Fibroblast of skin of left biceps (primary cell): ENCODE measurements around the gene SHISA8.
"Not testable (repeated sequence)": the region's sequence is repeated elsewhere in the genome, so short reads cannot be mapped to it uniquely, and the experiment has no call there.

ENCODE experiments used
- DNase-seq, 2 experiments: peaks; one replicate each; pipeline ENCODE4 v3.0.0-alpha.2; 2013; ENCODE audit warnings: low read depth in 2 of 2

Gene SHISA8

DNA sequence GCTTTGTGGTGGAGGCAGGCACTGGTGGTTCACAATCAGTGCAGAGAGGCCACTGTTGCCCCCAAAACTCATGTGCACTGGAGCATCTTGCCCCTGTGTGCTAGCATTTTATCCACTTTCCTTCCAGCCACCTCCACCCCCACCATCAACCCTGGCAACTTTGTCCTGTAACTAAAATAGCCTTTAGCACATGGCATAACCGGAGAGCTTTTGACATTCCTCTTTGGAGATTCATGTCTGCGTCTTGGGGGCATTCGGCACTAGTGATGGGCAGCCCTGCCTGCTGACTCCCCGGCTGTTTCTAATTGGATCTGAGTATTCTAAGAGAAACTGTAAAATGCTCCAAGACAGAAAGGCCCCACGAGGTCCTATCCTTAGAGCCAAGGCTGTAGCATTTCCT lies 15.8 kb downstream of the SHISA8 start:
- no peak for DNase-seq

DNA sequence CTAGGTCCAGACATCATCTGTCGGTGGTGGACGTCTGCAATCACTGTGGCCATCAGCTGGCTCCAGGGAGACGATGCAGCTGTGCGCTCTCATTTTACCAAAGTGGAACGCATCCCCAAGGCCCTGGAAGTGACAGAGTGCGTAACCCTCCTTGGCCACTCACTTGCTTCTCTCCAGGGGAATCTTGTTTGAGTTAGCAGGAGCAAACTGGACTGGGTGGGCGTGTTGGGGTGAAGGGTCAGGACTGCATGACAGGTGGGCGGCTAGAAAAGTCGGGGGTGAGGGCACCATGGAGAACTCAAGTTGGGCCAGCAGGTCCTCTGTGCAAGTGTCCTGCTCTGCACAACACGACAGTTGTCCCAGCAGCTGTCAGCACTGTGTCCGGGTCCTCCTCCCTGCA lies 16.2 kb downstream of the SHISA8 start:
- DNase-seq = no peak

DNA sequence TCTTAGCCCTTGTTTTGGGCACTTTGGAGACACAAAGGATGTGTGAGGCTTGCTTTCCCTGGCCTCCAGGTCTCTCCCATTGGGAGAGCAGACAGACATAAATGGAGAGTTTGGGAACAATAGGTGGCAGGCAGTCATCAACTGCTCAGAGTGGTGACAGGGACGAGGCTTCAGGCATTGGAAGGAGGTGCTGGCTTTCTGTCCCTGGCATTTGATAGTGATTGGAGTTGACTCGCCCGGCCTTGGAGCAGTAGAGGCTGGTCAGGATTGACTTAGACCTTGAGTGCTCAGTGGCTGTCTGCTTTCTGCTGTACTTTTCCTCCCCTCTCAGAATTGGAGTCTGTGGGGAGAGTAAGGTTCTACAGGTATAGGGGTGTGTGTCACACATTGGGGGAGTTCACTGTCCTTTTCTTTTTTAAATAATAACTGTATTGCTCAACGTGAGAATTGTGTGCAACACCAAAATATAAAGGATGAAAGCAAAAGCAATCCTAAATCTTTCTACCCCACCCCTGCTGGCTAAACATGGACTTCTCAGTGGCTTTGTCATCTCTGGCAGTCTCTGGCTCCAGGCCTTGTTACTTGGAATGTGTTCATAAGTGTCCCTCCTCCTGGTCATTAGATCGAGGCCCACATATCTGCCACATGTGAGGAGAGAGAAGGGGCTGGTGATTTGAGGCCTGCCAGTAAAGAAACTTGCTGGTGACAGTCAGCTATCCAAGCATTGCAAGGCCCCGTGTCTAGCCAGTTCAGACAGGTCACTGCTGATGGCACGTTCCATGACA lies 21.1 kb downstream of the SHISA8 start:
- no peak for DNase-seq

DNA sequence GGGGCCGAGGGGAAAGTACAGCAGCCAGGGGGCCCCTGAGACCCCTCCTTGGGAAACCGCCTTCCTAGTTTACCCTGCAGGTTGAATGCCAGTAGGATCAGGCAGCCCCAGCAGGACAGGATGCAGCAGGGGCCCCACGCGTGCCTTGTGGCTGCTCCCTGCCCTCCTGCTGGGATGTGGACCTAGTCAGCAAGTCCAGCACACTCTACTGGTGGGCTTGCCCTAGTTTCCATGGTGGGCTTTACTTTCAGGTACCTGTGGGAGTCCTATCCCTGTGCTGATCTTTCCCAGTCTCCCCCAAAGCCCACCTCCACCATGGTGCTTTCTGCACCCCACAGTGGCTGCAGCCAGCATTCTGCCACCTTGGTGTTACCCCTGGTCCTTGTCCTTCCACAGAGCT lies 22.2 kb downstream of the SHISA8 start:
- DNase-seq = no peak

DNA sequence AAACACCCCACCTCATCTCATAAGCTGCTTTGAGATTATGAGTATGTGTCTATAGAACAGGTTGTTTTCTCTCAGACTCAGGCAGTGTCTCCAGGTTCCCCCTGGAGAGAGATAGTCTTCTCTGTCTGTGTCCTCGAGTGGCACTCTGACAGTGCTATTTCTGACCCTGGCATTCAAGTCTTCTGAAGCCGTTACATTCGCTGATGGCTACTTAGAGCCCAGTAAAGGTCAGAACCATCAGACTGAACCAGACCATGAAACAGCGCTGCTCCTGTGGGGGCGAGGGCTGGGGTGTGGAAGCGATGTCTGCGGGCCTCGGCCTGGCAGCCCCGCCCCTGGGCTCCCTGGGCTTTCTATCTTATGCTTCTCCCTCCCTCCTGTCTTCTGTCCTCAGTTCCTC lies 23.5 kb downstream of the SHISA8 start:
- DNase-seq = no peak

DNA sequence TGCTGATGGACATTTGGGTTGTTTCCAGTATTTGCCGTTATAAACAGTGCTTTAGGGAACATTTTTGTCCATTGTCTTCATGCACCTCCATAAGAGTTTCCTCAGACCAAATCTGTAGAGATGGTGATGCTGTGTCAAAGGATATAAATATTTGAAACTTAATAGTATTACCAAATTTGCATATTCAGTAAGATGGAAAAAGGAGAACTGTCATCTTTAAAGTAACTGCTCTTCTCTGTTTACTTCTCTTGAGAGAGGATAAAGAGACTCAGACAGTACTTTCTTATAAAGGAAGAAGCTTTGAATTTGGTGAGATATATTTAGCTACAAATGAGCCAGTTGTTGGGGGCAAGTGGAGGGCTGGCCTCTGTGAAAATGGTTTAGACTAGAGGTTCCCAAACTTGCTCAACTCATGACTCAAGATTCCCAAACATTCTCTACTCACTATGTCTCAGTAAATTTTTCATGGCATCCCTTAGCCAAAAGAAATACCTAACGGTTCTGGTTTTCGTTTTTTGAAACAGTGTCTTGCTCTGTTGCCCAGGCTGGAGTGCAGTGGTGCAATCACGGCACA lies 26.2 kb downstream of the SHISA8 start:
- no peak for DNase-seq

DNA sequence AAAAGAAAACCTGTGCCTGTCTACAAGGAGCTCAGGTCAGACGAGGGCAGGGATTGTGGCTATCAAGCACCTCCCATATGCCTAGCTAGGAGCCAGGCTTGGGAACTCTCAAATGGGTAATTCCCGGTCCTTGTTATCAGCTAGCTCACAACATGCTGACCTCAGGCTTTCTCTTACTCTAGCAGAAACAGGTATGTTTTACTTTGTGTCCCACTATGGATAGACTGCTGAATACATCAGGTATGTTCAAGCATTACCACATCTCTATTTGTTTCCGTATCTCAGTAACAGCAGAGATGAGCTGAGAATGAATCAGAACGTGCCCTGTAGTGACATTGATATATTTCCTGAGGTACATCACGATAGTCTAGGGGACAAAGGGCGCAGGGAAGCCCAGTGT lies 29.4 kb downstream of the SHISA8 start:
- DNase-seq = no peak

DNA sequence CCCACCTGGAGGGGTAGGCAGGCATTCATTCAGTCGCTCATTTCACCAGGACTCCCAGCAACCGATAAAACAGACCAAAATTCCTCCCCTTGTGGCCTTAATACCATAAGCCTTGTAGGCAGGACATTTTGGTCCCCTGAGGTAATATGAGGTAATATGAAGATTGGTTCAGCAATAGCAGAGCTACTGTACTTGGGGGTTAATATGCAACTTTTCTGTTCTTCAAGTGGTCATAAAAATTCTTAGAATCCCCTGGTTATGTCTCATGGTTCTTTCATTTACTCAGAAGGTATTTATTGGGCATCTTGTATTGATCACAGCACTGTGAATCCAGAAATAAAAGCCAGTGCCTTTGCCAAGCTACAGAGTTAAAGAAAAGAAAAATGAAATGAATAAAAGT lies 29.8 kb downstream of the SHISA8 start:
- DNase-seq = no peak

DNA sequence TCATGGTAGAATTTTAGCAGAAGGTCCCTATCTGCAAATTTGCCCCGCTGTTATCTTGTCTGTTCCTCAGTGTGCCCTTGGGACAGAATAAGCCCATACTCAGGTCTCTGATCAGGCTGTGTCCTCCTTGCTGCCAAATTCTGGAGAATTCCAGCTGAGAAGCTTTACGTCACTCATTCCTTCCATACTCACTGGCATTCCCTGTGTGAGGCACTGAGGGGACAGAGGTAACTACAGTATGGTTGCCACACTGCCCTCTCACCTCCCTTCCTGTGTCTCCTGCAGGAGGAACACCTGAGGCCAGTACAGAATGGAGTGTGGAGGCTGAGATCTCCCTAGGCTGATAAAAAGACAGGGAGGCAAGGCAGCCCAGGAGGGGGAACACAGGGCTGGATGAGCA lies 31.5 kb downstream of the SHISA8 start:
- no peak for DNase-seq

DNA sequence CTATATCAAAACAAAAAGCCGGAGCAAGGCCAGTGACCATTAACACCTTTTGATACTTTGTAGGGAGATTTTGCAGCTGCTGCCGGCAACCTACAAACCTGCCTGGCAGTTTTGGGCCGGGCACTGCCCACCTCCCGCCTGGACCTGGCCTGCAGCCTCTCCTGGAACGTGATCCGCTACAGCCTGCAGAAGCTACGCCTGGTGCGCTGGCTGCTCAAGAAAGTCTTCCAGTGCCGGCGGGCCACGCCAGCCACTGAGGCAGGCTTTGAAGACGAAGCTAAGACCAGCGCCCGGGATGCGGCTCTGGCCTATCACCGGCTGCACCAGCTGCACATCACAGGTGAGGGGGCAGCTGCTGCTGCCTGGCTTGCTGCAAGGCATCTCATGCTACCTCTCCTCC lies 34.2 kb downstream of the SHISA8 start:
- no peak for DNase-seq

DNA sequence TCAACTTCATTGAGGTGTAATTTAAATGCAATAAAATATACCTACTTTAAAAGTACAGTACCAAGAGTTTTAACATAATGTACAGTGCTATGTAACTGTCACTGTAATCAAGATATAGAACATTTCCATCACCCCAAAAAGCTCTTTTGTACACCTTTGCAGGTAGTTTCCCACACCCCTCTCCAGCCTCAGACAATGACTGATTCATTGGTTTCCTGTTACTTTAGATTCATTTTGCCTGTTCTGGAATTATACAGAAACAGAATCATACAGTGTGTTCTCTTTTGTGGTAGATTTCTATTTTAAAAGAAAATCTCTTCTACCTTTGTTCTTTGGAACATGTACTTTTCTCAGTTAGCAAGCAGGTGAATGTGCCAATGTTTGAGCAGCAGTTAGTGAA lies 38.2 kb downstream of the SHISA8 start:
- DNase-seq = no peak

DNA sequence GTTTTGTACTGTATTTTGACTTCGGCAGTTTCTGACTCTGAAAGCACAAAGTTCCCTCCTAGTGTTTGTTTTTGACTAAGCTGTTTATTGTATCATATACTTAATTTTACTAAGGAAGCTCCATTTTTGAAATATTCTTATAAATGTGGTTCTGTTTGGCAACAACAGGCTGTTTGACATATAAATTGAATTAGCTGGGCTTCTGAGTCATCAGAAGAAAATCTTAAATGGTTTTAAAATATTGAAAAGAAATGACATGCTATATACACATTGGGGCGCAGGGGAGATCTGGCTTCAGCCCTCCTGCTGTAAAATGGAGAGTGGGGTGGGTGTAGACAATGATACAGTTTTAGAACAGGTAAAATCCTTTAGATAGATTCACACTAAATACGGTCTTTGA lies 38.6 kb downstream of the SHISA8 start:
- DNase-seq = peak; percentile 7 to 8

DNA sequence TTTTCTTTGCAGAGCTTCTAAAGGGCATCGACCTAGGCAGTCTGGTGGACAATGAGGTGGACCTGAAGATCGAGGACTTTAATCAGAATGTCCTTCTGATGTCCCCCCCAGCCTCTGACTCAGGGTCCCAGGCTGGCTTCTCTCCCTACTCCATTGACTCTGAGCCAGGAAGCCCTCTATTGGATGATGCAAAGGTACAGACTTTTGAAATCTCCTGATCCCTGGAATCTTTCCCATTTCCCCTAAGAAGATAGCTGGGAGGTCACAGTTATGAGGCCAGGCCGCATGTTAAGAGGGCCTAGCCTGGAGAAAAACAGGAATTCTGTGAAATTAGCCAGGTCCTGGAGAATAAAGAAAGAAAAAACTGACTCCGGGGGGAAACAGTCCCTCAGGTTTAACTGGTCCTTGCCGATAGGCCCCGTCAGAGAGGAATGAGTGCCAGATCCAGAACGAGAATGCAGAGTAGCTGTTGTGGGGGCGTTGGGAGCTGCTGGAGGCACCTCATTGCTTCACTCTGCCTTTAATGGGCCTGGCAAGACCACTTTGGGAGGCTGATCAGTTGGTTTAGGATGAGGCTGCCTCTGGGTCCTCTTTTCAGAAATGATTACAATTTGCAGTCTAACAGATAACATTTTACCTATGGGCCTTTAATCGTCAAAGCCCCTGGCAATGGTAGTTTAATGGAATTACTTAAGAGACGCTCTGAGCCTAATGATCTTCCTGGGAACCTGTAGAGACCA lies 39.2 kb downstream of the SHISA8 start:
- DNase-seq = no peak

DNA sequence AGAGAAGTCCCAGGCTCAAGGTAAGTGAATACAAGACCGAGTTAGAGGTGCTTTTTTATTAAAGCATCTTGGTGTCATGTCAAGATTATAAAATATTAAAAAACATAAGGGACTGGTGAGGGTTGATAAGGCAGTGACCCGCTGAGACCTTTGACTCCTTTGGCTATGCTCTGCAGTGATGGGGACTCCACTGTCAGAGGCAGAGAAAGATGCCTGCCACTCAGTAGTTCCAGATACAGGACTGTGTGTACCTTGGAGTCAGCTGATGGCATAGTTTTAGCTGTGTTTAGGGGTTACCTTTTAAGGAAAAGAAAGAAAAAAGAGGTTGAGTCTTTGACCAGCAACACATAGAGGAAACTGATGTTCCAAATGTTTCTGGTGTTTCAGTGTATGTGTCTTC lies 40.8 kb downstream of the SHISA8 start:
- no peak for DNase-seq

DNA sequence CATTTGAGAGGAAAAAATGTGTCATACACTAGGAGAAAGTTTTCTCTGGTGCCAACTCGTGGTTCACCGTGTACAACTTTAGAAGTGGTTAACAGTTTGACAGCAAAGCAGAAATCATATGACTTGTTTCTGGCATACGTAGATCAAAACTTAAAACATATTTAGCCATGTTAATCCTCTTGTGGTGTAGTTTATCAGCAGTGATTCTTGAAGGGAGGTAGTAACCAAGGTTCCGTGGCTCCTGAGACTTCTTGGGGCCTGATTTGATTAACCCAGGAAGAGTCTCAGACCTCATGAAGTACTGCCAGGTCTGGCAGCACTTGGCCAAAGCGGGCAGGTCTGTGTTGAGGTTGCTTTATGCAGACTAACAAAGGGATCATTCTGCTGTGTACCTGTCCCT lies 41.5 kb downstream of the SHISA8 start:
- DNase-seq = no peak

DNA sequence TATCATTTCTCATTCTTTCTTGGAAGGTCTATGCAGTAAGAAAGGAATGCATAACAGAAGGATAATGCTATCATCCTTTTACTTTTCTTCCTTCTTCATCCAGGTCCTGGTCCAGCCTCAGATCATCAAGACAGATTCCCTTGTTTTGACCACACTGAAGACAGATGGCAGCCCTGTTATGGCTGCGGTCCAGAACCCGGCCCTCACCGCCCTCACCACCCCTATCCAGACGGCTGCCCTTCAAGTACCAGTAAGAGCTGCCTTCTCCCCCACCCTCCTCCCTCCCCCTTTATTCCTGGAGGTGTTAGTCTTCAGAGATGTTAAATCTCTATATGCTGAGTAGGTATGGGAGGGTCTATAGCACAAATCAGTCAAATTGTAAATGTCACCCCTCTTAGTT lies 44.1 kb downstream of the SHISA8 start:
- DNase-seq = no peak

DNA sequence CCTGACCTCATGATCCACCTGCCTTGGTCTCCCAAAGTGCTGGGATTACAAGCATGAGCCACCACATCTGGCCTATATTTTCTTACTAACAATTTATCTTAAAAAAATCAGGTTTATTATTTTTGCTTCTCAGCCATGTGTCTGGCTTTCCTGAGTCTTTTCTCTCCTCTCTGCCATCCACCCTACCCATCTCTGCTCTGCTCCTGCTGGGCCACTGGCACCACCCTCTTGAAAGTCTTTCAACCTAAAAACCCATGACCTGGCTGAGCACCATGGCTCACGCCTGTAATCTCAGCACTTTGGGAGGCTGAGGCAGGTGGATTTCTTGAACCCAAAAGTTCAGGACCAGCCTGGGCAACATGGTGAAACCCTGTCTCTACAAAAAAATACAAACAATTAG lies 44.8 kb downstream of the SHISA8 start:
- not testable (repeated sequence) for DNase-seq

DNA sequence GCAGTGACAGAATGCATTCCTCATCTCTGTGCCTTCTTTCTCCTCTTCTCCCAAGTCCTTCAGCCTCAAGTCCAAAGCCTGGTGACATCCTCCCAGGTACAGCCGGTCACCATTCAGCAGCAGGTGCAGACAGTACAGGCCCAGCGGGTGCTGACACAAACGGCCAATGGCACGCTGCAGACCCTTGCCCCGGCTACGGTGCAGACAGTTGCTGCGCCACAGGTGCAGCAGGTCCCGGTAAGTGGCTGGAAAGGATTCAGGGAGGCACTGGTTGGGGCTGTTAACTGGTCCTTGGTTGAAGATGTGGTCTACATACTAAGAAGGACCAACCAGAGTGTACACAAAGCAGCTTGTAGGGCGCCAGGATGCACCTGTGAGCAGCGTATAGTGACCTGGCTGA lies 46.3 kb downstream of the SHISA8 start:
- DNase-seq = no peak

DNA sequence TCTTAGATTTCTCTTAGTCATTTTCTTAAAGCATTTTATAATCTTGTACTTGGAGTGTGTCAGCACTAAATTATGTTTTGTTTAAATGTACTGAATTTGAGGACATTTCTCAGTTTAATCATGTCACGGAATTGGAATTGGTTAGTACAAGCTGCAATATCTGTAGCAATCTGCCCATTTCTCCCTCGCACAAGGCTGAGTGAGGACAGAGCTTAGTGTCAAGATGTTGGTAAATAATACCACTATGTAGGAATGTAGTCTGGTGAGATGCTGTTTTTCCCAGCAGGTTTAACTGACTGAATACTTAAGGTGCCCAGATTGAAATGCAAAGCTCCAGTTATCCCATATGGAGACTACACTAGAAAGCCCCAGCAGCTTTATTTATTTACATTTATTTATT lies 51.4 kb downstream of the SHISA8 start:
- DNase-seq = no peak

DNA sequence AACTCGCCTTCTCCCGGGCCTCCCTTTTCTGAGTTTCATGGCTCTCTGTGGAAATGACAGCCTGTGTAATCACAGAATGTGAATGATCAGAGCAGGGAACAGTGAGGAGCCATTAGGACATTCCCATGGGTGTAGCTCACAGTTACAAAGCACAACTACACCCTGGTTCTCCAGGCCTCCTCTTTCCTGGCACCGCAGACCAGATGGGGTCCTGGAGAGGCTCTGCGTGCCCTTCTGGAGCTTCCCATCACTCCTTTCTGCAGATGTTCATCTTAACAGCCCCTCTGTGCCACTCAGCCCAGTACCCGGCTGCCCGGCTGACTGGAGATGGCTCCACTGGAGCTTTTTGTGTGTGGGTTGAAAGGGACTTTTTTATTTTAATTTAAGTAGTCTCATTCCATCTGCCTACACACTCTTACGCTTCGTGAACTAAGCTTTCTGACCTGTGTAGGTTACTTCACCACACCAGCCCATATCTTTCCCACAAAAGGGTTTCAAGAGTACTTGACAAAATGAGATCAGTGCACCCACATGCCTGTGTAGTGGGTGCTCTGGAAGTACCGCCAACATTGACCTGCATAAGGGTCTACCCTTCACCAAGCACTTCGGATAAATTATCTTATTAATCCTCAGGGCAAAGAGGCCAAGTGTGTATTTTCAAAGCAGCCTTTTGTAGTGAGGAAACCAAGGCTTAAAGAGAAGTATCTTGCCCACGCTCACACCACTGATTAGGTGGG lies 52.2 kb downstream of the SHISA8 start:
- DNase-seq = no peak

DNA sequence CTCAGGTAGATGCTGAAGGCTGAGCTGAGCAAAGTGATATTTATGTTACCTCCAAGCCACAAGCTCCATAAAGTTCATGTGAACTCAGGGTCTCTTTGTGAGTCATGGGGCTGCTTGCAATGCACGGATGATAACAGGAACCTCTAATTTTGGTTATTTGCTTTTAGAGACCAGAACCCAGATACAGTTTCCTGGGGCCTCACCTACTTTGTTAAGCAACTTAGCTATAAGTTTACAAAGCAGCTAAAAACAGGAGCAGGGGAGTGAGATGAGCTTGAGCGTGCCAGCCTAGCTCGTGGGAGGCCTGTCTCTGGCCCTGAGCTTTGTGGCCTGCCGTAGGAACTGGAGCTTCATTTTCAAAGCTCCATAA lies 52.7 kb downstream of the SHISA8 start:
- DNase-seq = no peak
